Femur (tissue), 1 donor: ENCODE results near the gene PRKCD.

ENCODE experiments used
- DNase-seq: peaks from one replicate; pipeline ENCODE4 v3.0.0-alpha.2; 2017

The PRKCD gene

GRCh38 chr3:53157974-53158580 lies 2.9 kb upstream of the PRKCD start:
- no peak for DNase-seq

- no peak for DNase-seq
Observed at GRCh38 chr3:53158765-53159155, 2.2 kb upstream of the PRKCD start.

DNA sequence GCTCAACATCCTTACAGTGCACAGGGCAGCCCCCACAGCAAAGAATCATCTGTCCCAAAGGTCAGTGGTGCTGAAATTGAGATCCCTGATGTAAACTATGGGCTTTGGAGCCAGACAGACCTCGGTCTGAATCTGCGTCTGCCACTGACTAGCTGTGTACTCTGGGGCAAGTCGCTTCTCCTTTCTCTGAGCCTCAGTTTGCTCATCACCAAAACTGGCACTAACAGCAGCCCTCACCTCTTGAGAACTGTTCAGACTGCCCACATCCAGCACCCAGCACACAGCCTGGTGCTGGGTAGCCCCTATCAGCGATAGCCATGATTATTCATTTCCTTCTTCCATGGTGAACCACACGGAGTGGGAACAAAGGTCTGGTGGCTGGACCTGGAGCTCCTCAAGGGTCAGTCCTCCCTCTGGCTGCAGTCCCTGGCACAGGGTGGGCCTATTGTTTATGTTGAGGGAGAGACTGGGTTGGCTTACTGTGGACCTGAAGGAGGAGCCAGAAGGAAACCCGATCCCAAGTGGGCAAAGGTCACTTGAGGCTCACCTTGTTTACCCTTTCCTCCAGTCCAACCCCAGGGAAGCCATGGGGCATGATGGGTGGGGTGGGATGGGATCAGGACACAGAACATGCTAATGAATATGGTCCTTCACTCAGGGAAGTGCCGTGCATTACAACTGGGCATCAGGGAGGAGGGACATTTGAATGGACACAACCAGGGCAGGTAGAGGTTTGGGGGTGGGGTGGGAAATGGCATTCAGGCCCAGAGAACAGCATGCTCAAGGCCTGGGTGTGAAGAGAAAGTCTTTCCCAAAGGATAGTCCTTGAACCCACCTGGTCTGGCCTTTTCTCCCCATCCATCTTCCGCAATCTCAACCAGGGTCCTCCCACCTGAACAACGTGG lies 1.6 kb upstream of the PRKCD start:
- DNase-seq: no peak

DNA sequence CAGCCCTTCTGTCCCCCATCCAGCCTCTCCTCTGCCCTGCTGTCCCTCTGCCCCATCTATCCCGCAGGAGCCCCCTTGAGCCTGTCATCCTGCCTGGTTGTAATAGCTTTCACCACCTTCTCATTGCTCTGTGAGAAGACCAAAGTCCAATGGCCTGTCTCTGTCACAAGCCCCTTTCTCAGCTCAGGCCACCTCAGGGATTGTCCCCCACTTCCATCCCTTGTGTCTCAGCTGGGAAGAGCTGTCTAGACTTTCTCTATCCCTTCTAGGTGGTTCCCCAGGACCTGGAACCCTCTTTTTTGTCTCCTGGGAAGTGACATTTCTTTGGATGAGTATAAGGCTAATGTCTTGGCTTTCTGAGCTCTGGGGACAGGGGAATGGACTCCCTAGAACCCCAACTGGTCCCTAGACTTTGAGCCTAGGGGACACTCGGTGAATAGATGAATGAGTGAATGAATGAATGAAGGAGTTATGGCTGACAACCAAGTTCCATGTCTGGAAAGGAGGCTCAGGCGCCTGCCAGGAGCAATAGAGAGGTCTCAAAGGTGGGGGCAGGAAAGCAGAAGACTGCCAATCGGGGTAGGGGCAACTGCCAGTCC lies 849 bp upstream of the PRKCD start:
- DNase-seq: no peak

DNA sequence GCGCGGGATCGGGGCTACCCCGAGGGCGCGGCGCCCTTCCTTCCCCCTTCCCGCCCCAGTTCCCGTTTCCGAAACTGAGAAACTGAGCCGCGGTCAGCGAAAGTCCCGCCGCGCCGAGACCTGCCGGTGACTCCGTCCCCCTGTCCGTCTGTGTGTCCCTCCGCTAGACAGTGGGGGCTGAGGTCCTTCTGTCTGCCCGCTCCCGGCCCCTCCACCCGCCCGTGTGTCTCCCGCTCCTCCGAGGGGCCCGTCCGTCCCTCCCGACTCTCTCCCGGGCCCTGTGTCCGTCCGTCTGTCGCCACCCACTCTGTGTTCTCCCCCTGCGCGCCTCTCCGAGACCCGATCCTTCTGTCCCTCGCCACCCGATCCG lies 426 bp downstream of the PRKCD start:
- no peak for DNase-seq

DNA sequence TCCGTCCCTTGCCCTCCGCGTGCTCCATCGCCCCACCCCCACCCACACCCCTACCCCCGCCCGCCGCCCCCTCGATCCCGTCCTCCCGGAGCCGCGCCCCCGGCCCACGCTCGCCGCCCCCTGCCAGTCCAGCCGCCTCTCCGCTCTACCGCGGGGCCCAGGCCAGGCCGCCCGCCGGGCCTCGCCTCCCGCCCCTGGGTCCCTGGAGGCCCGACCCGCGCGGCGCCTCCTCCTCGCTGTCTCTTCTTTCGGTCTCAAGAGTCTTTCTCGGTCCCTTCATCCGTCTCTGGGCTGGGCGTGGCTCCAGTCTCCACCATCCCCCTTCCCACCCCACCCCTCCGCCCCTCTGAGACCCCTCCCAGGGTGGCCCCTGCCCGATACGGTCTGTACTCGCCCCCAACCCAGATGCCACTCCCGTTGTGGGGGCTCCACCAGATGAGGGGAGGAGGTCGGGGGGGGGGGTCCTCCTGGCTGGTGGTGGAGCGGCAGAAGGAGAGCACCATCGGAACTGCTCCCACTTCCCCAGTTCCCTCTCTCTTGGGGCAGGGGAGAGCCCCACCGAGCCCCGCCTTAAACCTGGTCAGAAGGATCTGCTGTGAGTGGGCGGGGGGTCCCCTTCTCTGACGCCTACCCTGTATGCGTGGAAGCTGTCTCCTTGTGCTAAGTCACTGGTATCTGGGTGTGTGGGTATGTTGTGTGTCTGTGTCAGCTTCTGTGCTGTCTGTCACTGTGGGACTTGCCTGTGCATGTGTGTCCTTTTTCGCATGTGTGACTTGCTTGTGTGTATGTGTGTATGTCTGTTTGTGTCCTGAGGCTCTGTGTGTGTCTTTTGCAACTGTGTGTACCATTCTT lies 1.0 kb downstream of the PRKCD start:
- DNase-seq: peak; percentile 51

GRCh38 chr3:53162672-53163443 lies 1.8 kb downstream of the PRKCD start:
- DNase-seq: no peak

DNA sequence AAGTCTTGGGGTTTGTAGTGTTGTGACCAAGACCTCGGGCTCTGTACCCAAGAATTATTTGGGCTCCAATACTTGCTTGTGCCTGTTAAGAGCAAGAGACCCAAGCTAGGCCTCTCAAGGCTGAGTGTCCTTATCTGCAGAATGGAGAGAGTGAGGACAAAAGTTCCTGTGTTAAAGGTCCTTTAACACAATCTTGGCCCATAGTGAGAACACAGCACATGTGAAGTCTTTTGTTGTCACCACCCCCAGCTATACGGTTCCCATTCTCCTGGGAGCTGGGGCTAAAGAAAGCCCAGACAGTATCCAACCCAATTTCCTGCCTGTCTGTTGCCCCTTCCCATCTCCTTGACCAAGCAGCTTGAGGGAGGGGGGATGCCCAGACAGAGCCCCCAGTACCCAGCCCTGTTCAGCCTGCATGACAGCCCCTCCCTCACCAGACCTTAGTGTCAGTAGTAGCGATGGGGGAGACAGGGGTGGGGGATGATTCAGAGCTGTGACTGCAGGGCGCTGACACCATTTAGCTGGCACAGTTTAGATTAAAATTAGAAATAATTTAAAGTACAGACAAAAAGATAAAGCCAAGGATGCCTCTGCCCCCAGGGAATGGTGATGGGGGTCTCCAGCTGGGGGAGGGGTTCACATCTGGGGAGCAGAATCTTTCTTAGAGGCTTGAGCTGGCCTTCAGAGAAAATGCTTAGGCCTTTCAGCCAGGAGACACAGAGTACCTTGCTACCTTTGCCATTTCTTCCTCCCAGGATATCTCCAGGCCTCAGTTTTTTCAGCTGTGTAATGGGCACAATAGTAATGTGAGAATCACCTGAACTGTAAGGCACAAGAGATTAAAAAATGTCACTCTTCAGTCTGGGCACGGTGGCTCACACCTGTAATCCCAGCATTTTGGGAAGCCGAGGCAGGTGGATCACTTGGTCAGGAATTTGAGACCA lies 2.7 kb downstream of the PRKCD start:
- DNase-seq: no peak

DNA sequence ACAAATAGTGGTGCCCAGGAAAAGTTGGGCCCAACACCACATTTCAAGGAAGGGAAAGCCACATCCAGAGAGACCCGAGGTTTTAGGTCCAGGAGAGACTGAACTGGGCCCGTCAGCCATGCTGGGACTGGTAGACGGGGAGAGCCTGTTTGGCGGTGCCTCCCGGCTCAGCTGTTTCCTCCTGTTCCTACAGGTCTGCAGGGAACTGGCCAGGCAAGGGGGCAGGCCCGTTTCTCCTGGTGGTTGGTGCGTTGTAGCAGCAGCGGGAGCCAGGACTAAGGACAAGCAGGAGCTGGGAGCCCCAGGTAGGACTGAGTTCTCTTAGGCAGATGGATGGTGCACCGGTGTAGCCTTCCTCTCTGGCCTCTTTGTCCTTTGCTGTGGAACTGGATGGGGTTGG lies 3.9 kb downstream of the PRKCD start:
- no peak for DNase-seq

DNA sequence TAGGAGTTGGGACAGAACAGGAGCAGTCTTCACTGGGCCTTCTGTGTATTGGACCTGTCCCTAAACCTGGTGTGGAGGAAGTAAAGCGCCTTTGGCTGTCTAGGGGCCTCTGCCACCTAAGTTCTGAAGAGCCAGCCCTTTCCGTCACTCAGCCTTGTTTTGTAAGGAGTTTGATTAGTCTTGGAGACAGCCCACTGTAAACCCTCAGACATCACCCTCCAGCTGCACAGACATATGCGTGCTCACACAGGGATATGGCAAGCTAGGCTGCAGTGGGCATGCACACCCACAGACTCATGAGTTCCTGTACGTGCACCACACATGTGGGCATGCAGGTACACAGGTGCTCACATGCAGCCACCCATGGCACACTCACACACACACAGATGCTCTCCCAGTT lies 5.2 kb downstream of the PRKCD start:
- no peak for DNase-seq

GRCh38 chr3:53166781-53167291 lies 5.8 kb downstream of the PRKCD start:
- DNase-seq: peak; percentile 74

GRCh38 chr3:53167418-53168174 lies 6.6 kb downstream of the PRKCD start:
- no peak for DNase-seq

DNA sequence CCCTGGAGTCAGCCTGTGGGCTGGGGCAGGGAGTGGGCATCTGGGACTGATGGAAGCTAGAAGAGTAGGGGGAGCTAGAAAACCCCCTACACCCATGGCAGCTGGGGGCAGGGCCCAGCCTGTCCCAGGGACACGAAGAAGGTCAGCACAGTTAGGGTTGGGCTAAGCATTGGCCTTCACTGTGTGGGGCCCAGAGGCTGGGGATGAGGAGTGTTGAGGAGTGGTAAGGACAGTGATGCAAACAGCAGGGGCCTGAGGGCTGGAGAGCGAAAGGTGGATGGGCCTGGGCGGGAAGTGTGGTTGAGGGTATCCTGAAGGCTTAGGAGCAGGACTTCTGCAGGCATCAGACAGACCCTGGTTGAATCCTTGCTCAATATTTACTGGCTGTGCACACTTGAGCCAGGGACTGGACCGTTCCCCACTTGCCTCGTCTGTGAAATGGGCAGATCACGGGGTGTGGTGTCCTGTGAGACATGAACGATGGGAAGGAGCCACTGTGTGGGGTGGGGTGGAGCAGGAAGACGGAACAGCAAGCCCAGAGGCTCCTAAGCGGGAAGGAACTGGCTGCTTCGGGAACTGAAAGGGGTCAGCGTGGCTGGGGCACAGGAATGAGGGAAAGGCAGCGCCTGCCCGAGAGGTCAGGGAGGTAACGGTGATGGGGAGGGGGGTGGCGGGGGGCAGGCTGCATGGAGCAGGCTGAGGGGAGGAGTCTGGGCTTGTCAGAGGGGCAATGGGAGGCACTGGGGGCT lies 7.3 kb downstream of the PRKCD start:
- DNase-seq: no peak

- peak; percentile 60 for DNase-seq
Observed at GRCh38 chr3:53169045-53169831, 8.2 kb downstream of the PRKCD start.

DNA sequence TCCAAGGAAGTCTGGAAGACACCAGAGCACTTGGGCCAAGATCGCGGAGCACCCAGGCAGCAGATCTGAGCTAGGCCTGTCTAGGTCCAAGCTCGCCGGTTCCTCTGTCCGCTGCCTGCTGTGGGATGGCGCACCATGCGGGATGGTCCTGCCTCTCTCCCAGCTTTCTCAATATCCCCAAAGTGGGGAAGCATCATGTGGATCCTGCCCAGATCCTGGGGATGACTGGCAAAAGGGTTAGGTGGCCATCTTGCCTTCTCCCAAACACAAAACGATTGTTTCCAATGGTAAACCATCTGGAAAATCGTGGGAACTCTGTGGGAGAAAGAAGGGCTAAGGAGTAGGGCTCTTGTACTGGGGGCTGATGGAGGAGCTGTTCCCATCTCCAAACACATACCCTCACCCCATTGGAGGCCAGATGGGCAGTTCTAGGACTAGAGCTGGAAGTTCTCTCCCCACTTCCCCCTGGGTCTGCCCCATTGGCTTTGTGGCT lies 8.9 kb downstream of the PRKCD start:
- no peak for DNase-seq

DNA sequence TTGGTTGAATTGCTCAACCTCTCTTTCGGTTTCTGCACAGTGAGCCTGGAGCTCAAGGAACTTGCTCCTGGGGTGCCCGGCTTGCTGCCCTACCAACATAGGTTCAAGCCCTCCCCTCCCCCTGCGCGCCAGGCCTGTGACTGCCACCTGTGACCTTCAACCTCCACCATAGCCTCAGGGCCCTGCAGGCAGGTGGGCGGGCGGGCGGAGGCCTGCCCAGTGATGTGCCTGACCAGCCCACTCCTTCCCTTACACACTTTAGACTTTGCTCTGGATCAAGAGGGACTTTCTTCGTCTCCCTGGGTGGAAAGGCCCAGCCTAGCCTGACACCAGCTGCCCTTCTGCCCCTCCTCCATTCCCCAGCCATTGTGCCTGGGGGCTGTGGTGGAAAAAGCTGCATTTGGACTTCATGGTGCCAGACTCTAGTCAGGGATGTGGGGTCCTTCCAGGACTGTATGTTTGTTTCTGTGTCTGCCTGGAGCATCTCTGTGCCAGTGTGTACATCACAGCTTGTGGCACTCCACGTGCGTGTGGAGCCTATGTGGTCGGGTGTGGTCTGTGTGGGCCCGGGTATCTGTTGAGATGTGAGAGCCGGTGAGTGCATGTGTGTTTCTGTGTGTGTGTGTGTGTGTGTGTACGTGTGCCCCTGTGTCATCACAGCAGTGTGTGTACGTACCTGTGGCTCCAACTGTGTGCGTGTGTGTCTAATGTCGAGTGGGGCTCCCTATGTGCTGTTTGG lies 9.5 kb downstream of the PRKCD start:
- DNase-seq: no peak

DNA sequence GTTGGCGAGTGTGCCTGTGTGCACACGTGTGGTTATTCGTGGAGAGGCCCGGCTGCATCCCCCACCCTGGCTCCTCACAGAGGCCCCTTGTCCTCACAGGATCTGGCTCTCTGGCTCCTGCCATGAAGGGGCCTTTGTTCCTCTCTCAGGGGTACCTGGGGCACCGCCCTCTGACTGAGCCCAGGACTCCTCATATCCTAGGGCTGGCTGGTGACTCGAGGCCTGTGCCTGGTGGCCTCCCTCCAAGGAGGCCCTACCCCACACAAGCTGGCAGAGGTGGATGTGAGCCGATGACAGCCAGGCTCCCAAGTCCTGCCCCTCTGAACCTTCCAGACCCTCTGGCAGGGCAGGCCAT lies 10.0 kb downstream of the PRKCD start:
- peak; percentile 63 for DNase-seq
